HG03175 (cell line): ENCODE results near the gene TMA7.

ENCODE experiments used
- ATAC-seq: cut with Tn5 transposase; IDR thresholded peaks from one replicate; pipeline ENCODE4 v1.9.1; 2021; ENCODE audit warnings: mild to moderate bottlenecking, moderate library complexity; ENCODE audit not compliant: unreplicated experiment

TMA7 gene

GRCh38 chr3:48422272-48422671, 17.8 kb upstream of the TMA7 start:
- ATAC-seq: no peak

- ATAC-seq: no peak
These were observed 17.4 kb upstream of the TMA7 start for GRCh38 chr3:48422681-48423080.

GRCh38 chr3:48423241-48423882, 16.7 kb upstream of the TMA7 start:
- no peak for ATAC-seq

- ATAC-seq: no peak
These were observed 16.0 kb upstream of the TMA7 start for GRCh38 chr3:48423883-48424695.

GRCh38 chr3:48425281-48425812, 14.7 kb upstream of the TMA7 start:
- ATAC-seq: no peak

GRCh38 chr3:48426401-48426909, 13.6 kb upstream of the TMA7 start:
- ATAC-seq: no peak

- ATAC-seq: no peak
These were observed 13.0 kb upstream of the TMA7 start for GRCh38 chr3:48426944-48427629.

- no peak for ATAC-seq
These were observed 12.5 kb upstream of the TMA7 start for GRCh38 chr3:48427630-48427962.

GRCh38 chr3:48428088-48428571, 11.9 kb upstream of the TMA7 start:
- no peak for ATAC-seq

GRCh38 chr3:48428572-48429316, 11.3 kb upstream of the TMA7 start:
- ATAC-seq: peak; percentile 37

GRCh38 chr3:48429317-48429959, 10.6 kb upstream of the TMA7 start:
- peak; percentile 38 for ATAC-seq

- no peak for ATAC-seq
These were observed 9.9 kb upstream of the TMA7 start, which contains the start of gene PLXNB1 for GRCh38 chr3:48429960-48430707. TSS of gene PLXNB1 (minus strand) at chr3:48430086. CDS start at chr3:48424611, 5,475 bp downstream.

GRCh38 chr3:48430708-48431101, 9.4 kb upstream of the TMA7 start:
- no peak for ATAC-seq

GRCh38 chr3:48431224-48432029, 8.6 kb upstream of the TMA7 start:
- no peak for ATAC-seq

- ATAC-seq: no peak
These were observed 7.4 kb upstream of the TMA7 start for GRCh38 chr3:48432411-48433371.

- no peak for ATAC-seq
These were observed 6.5 kb upstream of the TMA7 start for GRCh38 chr3:48433472-48434118.
